ENCODE measurements around the gene CAPN13. TPM values are rescaled to one million over a fixed set of nuclear protein-coding genes. Genes with fewer than 3 reads are reported as not detected.
A peak's percentile ranks its signal among the peaks of the same experiment; 100 is the strongest.

Gene CAPN13
- polyA plus RNA-seq, 1 of the 3 experiments (the other 2 are of a cell fraction) = not detected

DNA sequence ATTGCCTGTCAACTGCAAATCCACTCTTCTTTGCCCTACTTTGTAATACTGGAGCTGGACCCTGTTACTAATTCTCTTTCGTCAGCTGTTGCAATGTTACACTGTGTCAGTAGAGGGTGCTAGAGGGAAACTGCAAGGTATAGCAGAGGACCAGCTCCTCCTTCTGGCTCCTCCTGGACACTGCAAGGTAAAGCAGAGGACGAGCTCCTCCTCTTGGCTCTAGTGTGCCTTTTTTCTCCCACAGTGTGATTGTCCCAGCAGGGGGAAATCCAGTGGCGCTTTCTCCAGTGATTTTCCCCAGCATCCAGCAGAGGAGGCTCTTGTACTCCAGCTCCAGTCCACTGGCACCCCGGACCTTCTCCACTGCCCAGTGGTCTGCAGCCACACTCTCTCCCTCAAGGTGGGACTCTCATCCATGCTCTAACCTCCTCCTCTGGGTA is 95.6 kb downstream of the CAPN13 start (continued):
- peak; percentile 81 for TF ChIP-seq RCOR1 (IDR thresholded peaks at IDR 0.05; ENCODE audit: low read length)
- no peak for TF ChIP-seq ELF1 (IDR thresholded peaks at IDR 0.05)
- no peak for TF ChIP-seq FOSL2 (IDR thresholded peaks at IDR 0.05; ENCODE audit: borderline replicate concordance, low read depth)
- TF ChIP-seq YY1 (IDR thresholded peaks at IDR 0.05; ENCODE audit: low read depth) = no peak
- peak; percentile 91 for TF ChIP-seq RAD21 (IDR thresholded peaks at IDR 0.05; ENCODE audit: low read length)
- no peak for TF ChIP-seq GABPA (IDR thresholded peaks at IDR 0.05; ENCODE audit: low read depth)
- TF ChIP-seq POLR2AphosphoS5 (IDR thresholded peaks at IDR 0.05; ENCODE audit: low read depth, low read length) = no peak
- TF ChIP-seq TAF1 (IDR thresholded peaks at IDR 0.05; ENCODE audit: borderline replicate concordance, low read depth, low read length) = no peak
- TF ChIP-seq NRF1 (IDR thresholded peaks at IDR 0.05; ENCODE audit: low read depth, low read length) = no peak
- TF ChIP-seq RFX5 (IDR thresholded peaks at IDR 0.05; ENCODE audit: low read length) = no peak
- TF ChIP-seq MXI1 (IDR thresholded peaks at IDR 0.05; ENCODE audit: low read depth, low read length) = no peak
- no peak for TF ChIP-seq TEAD4 (IDR thresholded peaks at IDR 0.05; ENCODE audit: borderline replicate concordance, insufficient read depth)

DNA sequence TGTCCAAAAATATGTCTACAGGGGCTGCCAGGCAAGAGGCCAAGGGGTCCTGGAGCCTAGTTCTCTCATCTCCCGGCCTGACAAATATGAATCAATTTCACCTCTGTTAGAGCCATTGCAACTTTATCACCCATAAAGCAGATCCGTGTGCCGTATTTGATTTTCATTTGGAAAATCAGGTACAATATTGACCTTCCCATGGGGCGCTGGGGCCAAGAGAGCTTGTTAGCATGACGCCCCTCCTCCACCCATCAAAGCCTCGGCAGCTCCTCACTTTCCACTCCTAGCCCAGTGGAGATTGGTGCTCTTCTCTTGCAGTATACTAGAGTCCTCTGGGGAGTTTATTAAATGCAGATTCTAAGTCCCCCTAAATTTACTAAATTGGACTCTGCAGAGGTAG is 96.8 kb downstream of the CAPN13 start:
- Histone ChIP-seq H3K9ac (no peak overlapping the region), H3K79me2 (ENCODE audit: insufficient read depth) (no peaks in the 10 kb centered on the region), H3K27ac (ENCODE audit: low read depth in 2 of 2, low read length in 1 of 2) (no peak overlapping the region), H3K36me3 (replicated peaks in 1 of 2; ENCODE audit: control insufficient read depth in 1 of 2, insufficient read depth in 2 of 2, low read length in 1 of 2) (no peaks in the 10 kb centered on the region), H3K9me3 (no peaks in the 10 kb centered on the region), H3K4me2 (no peak overlapping the region), H3K27me3 (ENCODE audit: insufficient read depth) (no peaks in the 10 kb centered on the region), H2AFZ (ENCODE audit: low read depth) (no peak overlapping the region), H3K9me2 (no peaks in the 10 kb centered on the region), H3F3A (replicated peaks; ENCODE audit: insufficient read depth) (no peaks in the 10 kb centered on the region), H3K4me1 (ENCODE audit: control insufficient read depth in 1 of 2, insufficient read depth in 2 of 2, low read depth in 1 of 2, low read length in 1 of 2) (peaks cover 0 to 4% of the 10 kb centered on the region in 2 experiments; a peak in 1 of 4 replicates), H3K4me3 (ENCODE audit: low read depth in 2 of 2, low read length in 1 of 2) (no peak overlapping the region), H4K20me1 (ENCODE audit: insufficient read depth) (no peaks in the 10 kb centered on the region)
- TF ChIP-seq NRF1 (IDR thresholded peaks at IDR 0.05; ENCODE audit: low read depth, low read length) = no peak
- TF ChIP-seq EP300 (IDR thresholded peaks at IDR 0.05; ENCODE audit: borderline replicate concordance in 1 of 2, low read depth in 1 of 2, low read length in 1 of 2) = no peak
- POLR2A ChIA-PET = no interaction called here
- CTCF ChIA-PET = interaction anchor here (1.3 to 16.8 kb wide), 35 partner anchors 12 to 632 kb away, joined by 3 to 573 read pairs (median 8); partner anchors contain the start of genes GALNT14 and LBH
- 56% methylated on average over 6 of the region's 6 CpGs for WGBS (ENCODE audit: low lambda C conversion rate)
- DNase-seq = no peak

DNA sequence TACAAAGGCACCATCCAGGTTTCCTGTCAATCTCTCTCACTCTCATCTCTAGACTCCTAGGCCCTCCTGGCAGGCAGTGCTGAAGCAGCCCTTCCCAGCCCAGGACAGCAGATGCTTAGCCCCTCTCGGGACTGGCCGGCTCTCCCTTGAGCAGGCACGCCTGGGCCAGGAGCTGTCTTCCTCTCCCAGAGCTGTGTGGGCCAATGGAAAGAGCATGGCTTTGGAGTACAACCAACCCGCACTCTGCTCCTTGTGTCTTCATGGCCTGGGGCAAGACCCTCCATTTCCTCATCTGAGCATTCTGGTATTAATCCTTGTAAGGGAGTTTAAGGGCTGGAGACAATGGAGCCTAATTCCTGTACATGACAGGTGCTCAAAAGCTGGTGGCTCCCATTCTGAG is 97.2 kb downstream of the CAPN13 start:
- 81% methylated on average over 2 of the region's 4 CpGs for WGBS (ENCODE audit: low lambda C conversion rate)
- CTCF ChIA-PET = interaction anchor here (1.3 to 16.8 kb wide), 19 partner anchors 13 to 622 kb away, joined by 3 to 573 read pairs (median 63); partner anchors contain the start of genes GALNT14 and LBH
- Histone ChIP-seq H3K4me1 (ENCODE audit: control insufficient read depth in 1 of 2, insufficient read depth in 2 of 2, low read depth in 1 of 2, low read length in 1 of 2) (peaks cover 0 to 4% of the 10 kb centered on the region in 2 experiments; a peak in 1 of 4 replicates), H2AFZ (ENCODE audit: low read depth) (no peak overlapping the region), H4K20me1 (ENCODE audit: insufficient read depth) (no peaks in the 10 kb centered on the region), H3K9me3 (no peaks in the 10 kb centered on the region), H3K27ac (ENCODE audit: low read depth in 2 of 2, low read length in 1 of 2) (no peak overlapping the region), H3K9me2 (no peaks in the 10 kb centered on the region), H3K4me3 (ENCODE audit: low read depth in 2 of 2, low read length in 1 of 2) (no peak overlapping the region), H3F3A (replicated peaks; ENCODE audit: insufficient read depth) (no peaks in the 10 kb centered on the region), H3K4me2 (no peak overlapping the region), H3K9ac (no peak overlapping the region), H3K36me3 (replicated peaks in 1 of 2; ENCODE audit: control insufficient read depth in 1 of 2, insufficient read depth in 2 of 2, low read length in 1 of 2) (no peaks in the 10 kb centered on the region), H3K27me3 (ENCODE audit: insufficient read depth) (no peaks in the 10 kb centered on the region), H3K79me2 (ENCODE audit: insufficient read depth) (no peaks in the 10 kb centered on the region)
- no peak for DNase-seq
- POLR2A ChIA-PET = no interaction called here
- TF ChIP-seq YY1 (IDR thresholded peaks at IDR 0.05; ENCODE audit: low read depth) (no peak), EZH2phosphoT487 (IDR thresholded peaks at IDR 0.05; ENCODE audit: borderline replicate concordance, low read depth) (no peak), RXRA (IDR thresholded peaks at IDR 0.05; ENCODE audit: borderline replicate concordance, low read depth) (no peak), ELF1 (IDR thresholded peaks at IDR 0.05) (no peak), GABPA (IDR thresholded peaks at IDR 0.05; ENCODE audit: low read depth) (no peak), JUND (IDR thresholded peaks at IDR 0.05) (no peak), SIN3A (IDR thresholded peaks at IDR 0.05; ENCODE audit: borderline replicate concordance, low read depth, low read length) (no peak), RFX5 (IDR thresholded peaks at IDR 0.05; ENCODE audit: low read length) (no peak), RCOR1 (IDR thresholded peaks at IDR 0.05; ENCODE audit: low read length) (no peak), MEF2A (IDR thresholded peaks at IDR 0.05; ENCODE audit: borderline replicate concordance, low read depth) (no peak), TCF12 (IDR thresholded peaks at IDR 0.05) (no peak), EP300 (IDR thresholded peaks at IDR 0.05; ENCODE audit: borderline replicate concordance in 1 of 2, low read depth in 1 of 2, low read length in 1 of 2) (no peak)
- TF ChIP-seq, protein P1, sequence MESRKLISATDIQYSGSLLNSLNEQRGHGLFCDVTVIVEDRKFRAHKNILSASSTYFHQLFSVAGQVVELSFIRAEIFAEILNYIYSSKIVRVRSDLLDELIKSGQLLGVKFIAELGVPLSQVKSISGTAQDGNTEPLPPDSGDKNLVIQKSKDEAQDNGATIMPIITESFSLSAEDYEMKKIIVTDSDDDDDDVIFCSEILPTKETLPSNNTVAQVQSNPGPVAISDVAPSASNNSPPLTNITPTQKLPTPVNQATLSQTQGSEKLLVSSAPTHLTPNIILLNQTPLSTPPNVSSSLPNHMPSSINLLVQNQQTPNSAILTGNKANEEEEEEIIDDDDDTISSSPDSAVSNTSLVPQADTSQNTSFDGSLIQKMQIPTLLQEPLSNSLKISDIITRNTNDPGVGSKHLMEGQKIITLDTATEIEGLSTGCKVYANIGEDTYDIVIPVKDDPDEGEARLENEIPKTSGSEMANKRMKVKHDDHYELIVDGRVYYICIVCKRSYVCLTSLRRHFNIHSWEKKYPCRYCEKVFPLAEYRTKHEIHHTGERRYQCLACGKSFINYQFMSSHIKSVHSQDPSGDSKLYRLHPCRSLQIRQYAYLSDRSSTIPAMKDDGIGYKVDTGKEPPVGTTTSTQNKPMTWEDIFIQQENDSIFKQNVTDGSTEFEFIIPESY (IDR thresholded peaks at IDR 0.05; ENCODE audit: borderline replicate concordance, low read depth) = no peak
- TF ChIP-seq, protein P2, sequence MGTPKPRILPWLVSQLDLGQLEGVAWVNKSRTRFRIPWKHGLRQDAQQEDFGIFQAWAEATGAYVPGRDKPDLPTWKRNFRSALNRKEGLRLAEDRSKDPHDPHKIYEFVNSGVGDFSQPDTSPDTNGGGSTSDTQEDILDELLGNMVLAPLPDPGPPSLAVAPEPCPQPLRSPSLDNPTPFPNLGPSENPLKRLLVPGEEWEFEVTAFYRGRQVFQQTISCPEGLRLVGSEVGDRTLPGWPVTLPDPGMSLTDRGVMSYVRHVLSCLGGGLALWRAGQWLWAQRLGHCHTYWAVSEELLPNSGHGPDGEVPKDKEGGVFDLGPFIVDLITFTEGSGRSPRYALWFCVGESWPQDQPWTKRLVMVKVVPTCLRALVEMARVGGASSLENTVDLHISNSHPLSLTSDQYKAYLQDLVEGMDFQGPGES (IDR thresholded peaks at IDR 0.05; ENCODE audit: low read depth, low read length) = no peak
- TF ChIP-seq, protein P3, sequence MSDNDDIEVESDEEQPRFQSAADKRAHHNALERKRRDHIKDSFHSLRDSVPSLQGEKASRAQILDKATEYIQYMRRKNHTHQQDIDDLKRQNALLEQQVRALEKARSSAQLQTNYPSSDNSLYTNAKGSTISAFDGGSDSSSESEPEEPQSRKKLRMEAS (IDR thresholded peaks at IDR 0.05; ENCODE audit: low read depth) = no peak
- TF ChIP-seq, protein P4, sequence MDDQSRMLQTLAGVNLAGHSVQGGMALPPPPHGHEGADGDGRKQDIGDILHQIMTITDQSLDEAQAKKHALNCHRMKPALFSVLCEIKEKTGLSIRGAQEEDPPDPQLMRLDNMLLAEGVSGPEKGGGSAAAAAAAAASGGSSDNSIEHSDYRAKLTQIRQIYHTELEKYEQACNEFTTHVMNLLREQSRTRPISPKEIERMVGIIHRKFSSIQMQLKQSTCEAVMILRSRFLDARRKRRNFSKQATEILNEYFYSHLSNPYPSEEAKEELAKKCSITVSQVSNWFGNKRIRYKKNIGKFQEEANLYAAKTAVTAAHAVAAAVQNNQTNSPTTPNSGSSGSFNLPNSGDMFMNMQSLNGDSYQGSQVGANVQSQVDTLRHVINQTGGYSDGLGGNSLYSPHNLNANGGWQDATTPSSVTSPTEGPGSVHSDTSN (IDR thresholded peaks at IDR 0.05) = no peak

All from SK-N-SH (cell line).